Activated T-helper 1 cell treated with anti-CD3 and anti-CD28 coated beads, Interleukin-12 subunit alpha, Interleukin-12 subunit beta, Interleukin-2, Interleukin-4 antibody, amounts not matched to agents 30 ng/mL and 10 ng/mL and 1 ng/mL, durations not matched to agents 14 hours and 24 hours and 36 hours (primary cell): ENCODE measurements around the gene RAB33B. TPM values are rescaled to one million over a fixed set of nuclear protein-coding genes. Genes with fewer than 3 reads are reported as not detected.
"Not testable (repeated sequence)": the region's sequence is repeated elsewhere in the genome, so short reads cannot be mapped to it uniquely, and the experiment has no call there.

Source experiments
- DNase-seq: peaks from one replicate; pipeline ENCODE4 v3.0.0; 2021; ENCODE audit warnings: low spot score
- H3K27ac Mint-ChIP-seq: one replicate; pipeline ENCODE4 v1.8.0; 2021; ENCODE audit warnings: mild to moderate bottlenecking, mixed read lengths
- H3K27me3 Mint-ChIP-seq: one replicate; pipeline ENCODE4 v1.8.0; 2022; ENCODE audit warnings: mild to moderate bottlenecking, moderate library complexity, mixed read lengths; ENCODE audit not compliant: insufficient read depth
- H3K36me3 Mint-ChIP-seq: one replicate; pipeline ENCODE4 v1.8.0; 2021; ENCODE audit warnings: low read depth, mixed read lengths
- H3K4me1 Mint-ChIP-seq: one replicate; pipeline ENCODE4 v1.8.0; 2021; ENCODE audit warnings: low read depth, mixed read lengths
- H3K4me3 Mint-ChIP-seq: one replicate; pipeline ENCODE4 v1.8.0; 2021; ENCODE audit warnings: mild to moderate bottlenecking, moderate library complexity, mixed read lengths
- H3K9me3 Mint-ChIP-seq: one replicate; pipeline ENCODE4 v1.8.0; 2021; ENCODE audit warnings: mixed read lengths
- intact Hi-C: fragments of 100-400 bp; cut with micrococcal nuclease; formaldehyde crosslinking; loops from one replicate; pipeline ENCODE4 v1.15.1; 2024
- total RNA-seq: library from RNA; stranded (reverse); gene quantifications from 2 replicates; pipeline ENCODE4 v1.2.3, GENCODE V29; 2022

RAB33B gene
- total RNA-seq, 1 donor from 2014 or later = 4.8 TPM

DNA sequence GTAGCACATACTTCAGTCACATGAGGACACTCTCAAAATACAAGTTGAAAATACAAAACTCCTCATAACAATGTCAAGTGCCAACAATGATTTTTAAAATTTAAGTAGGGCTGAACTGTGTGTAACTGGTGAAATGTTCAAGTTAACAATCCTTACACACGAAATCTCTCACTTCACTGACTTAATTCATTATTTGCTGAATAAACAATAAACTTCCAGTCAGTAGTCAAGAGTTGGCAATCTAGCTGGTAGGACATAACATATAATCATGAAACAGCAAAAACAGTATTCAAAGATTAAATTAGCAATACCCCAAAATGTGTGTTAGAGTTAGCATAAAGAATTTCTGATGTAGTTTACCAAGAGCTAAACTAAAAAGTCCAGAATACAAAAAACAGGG lies 1.9 kb upstream of the RAB33B start:
- peak overlapping the region; percentile 94 for H3K4me3 Mint-ChIP-seq
- H3K9me3 Mint-ChIP-seq = no peaks in the 10 kb centered on the region
- no peak overlapping the region for H3K27ac Mint-ChIP-seq
- peaks cover 3% of the 10 kb centered on the region for H3K36me3 Mint-ChIP-seq
- no peaks in the 10 kb centered on the region for H3K27me3 Mint-ChIP-seq
- peaks cover 43% of the 10 kb centered on the region for H3K4me1 Mint-ChIP-seq
- DNase-seq = no peak
- intact Hi-C loops = loop anchor here (5.0 kb wide), 2 partner anchors 705 to 1070 kb away; partner anchors contain the start of gene ELMOD2

DNA sequence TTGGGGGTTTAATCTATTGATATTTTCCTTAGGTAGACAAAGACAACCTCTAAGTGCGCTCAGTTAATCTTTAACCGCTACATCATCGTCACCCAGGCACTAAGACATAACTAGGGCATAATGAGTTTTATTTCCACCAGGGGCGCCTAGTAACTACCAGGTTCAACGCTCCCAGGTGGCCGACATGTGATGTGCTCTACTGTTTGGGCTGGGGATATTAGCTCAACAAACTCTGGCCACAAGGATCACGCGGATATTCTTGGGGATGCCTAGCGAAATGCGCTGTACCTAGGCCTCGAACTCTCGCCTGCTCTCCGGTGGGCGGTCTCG lies 915 bp upstream of the RAB33B start:
- Mint-ChIP-seq H3K27me3 (no peaks in the 10 kb centered on the region), H3K9me3 (no peaks in the 10 kb centered on the region), H3K4me3 (peak overlapping the region; percentile 94), H3K27ac (peak overlapping the region; percentile 99), H3K4me1 (peaks cover 53% of the 10 kb centered on the region), H3K36me3 (peaks cover 3% of the 10 kb centered on the region)
- intact Hi-C loops = loop anchor here (1.0 to 5.0 kb wide), 10 partner anchors 37 to 1069 kb away; partner anchors contain the start of gene ELMOD2
- DNase-seq = no peak

DNA sequence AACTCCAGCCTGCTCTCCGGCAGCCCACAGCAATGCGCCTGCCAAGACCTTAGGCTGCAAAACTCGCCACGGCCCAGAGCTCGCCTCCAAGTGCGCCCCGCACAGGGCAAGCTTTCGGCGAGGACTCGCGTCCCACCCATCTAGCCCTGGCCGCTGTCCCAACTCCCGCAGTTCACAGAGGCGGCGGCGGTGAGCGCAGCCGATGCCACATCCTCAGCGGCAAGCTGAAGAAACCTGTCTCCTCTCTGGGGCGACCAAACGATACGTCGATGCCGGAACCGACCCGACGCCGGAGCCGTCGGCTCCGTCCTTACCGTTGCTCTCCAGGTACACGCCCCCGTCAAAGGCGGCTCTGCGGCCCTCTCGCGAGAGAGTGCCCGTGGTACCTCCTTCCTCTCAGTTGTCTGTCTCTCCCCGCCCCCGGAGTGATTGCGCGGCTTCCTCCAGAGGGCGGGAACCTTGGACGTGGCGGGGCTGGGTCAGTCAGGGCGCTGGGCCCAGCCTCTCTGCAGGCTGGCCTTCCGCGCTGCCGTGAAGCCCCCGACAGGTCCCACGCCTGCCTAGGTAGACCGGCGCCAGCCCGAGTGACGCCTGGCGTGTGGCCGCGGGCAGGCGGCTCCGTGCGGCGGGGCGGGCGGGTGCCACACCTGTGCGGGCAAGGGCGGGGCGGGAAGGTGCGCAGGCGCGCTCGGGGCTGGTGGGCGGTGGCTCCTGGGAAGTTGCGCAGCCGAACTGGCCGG lies 380 bp upstream of the RAB33B start:
- intact Hi-C loops = loop anchor here (1.0 to 5.0 kb wide), 13 partner anchors 37 to 1069 kb away; partner anchors contain the start of genes ELMOD2, NAA15, NOCT and SCOC
- H3K9me3 Mint-ChIP-seq = no peaks in the 10 kb centered on the region
- H3K27me3 Mint-ChIP-seq = no peaks in the 10 kb centered on the region
- H3K27ac Mint-ChIP-seq = peak overlapping the region; percentile 99
- H3K36me3 Mint-ChIP-seq = peaks cover 3% of the 10 kb centered on the region
- peak overlapping the region; percentile 94 for H3K4me3 Mint-ChIP-seq
- H3K4me1 Mint-ChIP-seq = peaks cover 58% of the 10 kb centered on the region
- peak; percentile 95 for DNase-seq

DNA sequence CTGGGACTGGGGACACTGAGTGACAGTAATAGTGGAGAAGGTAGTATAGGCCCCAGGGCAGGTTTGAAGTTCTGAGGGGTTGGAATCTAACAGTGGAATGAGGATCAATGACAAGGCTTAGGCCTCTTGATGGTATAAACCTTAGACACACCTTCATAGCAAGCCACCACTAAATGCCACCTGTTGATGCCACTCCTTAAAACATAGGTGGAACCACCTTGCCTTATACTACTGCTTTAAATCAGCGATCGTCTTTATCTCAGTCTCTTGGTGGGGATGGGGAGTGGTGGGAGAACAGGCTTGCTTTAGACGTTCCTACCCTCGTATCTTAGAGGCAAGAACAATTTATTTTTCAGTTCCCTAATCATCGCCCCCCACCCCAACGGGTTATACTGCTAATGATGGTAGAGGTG lies 1.2 kb downstream of the RAB33B start:
- Mint-ChIP-seq H3K4me1 (peaks cover 65% of the 10 kb centered on the region), H3K27me3 (no peaks in the 10 kb centered on the region), H3K36me3 (peaks cover 6% of the 10 kb centered on the region), H3K9me3 (no peaks in the 10 kb centered on the region), H3K4me3 (peak overlapping the region; percentile 94), H3K27ac (peak overlapping the region; percentile 89)
- intact Hi-C loops = no loop called here
- no peak for DNase-seq

DNA sequence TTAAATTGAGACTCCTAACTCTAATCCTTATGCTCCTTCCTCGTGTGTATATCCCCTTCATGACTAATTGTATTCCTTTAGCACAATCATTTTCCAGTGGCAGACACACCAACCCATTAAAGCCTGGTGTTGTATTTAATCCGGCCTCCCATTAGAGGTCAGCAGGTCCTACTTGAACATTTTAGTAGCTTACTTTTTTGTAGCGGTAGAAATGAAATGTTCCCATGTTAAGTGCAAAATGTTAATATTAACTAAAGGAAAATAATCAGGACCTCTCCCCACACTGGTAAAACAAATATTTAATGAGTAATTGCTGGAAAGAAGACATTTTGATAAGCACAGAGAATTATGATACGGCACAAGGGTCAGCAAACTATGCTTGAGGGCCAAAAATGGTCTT lies 3.4 kb downstream of the RAB33B start:
- no peak overlapping the region for H3K27ac Mint-ChIP-seq
- peaks cover 6% of the 10 kb centered on the region for H3K36me3 Mint-ChIP-seq
- no peak overlapping the region for H3K4me3 Mint-ChIP-seq
- peaks cover 57% of the 10 kb centered on the region for H3K4me1 Mint-ChIP-seq
- no peaks in the 10 kb centered on the region for H3K9me3 Mint-ChIP-seq
- intact Hi-C loops = no loop called here
- H3K27me3 Mint-ChIP-seq = no peaks in the 10 kb centered on the region
- no peak for DNase-seq

DNA sequence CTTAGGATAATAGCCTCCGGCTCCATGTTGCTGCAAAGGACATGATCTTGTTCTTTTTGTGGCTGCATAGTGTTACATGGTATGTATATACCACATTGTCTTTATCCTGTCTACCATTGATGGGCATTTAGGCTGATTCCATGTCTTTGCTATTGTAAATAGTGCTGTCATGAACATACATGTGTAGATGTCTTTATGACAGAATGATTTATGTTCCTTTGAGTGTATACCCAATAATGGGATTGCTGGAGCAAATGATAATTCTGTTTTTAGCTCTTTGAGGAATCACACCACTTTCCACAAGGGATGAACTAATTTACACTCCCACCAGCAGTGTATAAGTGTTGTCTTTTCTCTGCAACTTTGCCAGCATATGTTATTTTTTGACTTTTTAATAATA lies 4.6 kb downstream of the RAB33B start:
- H3K4me1 Mint-ChIP-seq = peaks cover 50% of the 10 kb centered on the region
- no peak overlapping the region for H3K27ac Mint-ChIP-seq
- H3K27me3 Mint-ChIP-seq = no peaks in the 10 kb centered on the region
- DNase-seq = no peak
- intact Hi-C loops = no loop called here
- no peak overlapping the region for H3K4me3 Mint-ChIP-seq
- peaks cover 8% of the 10 kb centered on the region for H3K36me3 Mint-ChIP-seq
- H3K9me3 Mint-ChIP-seq = no peaks in the 10 kb centered on the region

DNA sequence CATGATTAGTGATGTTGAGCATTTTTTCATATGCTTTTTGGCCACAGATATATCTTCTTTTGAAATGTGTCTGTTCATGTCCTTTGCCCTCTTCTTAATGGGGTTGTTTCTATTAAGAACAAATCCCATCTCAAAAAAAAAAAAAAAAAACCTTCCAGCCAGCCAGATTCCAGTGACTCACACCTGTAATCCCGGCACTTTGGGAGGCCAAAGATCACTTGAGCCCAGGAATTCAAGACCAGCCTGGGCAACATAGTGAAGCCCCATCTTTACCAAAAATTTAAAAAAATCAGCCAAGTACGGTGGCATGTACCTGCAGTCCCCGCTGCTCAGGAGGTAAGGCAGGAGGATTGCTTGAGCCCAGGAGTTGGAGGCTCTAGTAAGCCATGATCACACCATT lies 5.1 kb downstream of the RAB33B start:
- Mint-ChIP-seq H3K27ac (no peak overlapping the region), H3K27me3 (no peaks in the 10 kb centered on the region), H3K36me3 (peaks cover 12% of the 10 kb centered on the region), H3K9me3 (no peaks in the 10 kb centered on the region), H3K4me1 (peaks cover 50% of the 10 kb centered on the region), H3K4me3 (no peak overlapping the region)
- DNase-seq = no peak
- intact Hi-C loops = no loop called here

DNA sequence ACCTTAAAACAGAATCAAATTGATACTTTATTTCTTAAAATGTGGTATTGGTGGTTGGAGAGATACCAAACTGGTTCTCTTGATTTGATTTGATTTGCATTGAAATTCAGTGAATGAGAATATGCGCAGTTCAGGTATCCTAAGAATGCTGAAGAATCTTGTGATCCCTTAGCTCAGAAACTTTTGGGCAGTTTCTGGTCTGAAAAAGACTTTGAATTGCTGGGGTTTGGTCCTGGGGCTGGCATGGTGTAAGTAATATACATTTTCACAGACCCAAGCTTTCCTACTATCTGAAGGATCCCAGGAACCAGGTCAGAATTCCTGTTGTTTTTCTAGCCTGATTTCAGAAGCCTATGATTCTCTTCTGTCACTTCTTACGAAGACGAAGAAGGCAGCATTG lies 6.6 kb downstream of the RAB33B start:
- intact Hi-C loops = no loop called here
- Mint-ChIP-seq H3K27ac (no peak overlapping the region), H3K4me1 (peaks cover 34% of the 10 kb centered on the region)

DNA sequence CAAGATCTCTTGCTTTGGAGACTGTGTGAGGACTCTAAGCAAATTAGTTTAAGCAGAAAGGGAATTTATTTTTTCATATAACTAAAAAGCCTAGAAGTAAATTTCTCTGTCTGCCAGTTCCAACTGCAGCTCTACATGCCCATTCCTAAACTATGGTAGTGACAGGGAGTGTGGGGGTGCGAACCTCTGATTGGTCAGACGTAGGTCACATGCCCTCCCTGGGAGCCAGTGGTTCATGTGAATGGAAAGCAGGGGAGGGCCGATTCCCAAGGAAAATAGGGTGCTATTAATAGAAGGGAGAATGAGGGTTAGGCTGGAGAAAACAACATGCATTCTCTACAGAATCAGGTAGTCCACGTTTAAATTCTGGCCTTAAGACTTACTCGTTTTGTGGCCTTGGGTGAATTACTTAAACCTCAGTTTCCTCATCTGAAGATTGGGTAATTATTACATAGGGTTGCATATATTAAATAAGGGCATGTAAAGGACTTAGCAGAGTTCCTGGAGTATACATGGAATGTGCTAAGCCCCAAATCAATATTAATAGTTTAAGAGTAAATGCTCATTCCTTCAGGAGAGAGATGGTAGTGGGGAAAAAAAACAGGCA lies 7.2 kb downstream of the RAB33B start:
- Mint-ChIP-seq H3K4me3 (no peak overlapping the region), H3K27me3 (no peaks in the 10 kb centered on the region), H3K9me3 (no peaks in the 10 kb centered on the region), H3K27ac (no peak overlapping the region), H3K4me1 (peaks cover 28% of the 10 kb centered on the region), H3K36me3 (peaks cover 14% of the 10 kb centered on the region)
- intact Hi-C loops = no loop called here
- DNase-seq = no peak

More for the DNA sequence above, 6.6 kb downstream of the RAB33B start:
- DNase-seq = no peak
- no peaks in the 10 kb centered on the region for H3K9me3 Mint-ChIP-seq
- no peaks in the 10 kb centered on the region for H3K27me3 Mint-ChIP-seq
- no peak overlapping the region for H3K4me3 Mint-ChIP-seq
- H3K36me3 Mint-ChIP-seq = peaks cover 14% of the 10 kb centered on the region

DNA sequence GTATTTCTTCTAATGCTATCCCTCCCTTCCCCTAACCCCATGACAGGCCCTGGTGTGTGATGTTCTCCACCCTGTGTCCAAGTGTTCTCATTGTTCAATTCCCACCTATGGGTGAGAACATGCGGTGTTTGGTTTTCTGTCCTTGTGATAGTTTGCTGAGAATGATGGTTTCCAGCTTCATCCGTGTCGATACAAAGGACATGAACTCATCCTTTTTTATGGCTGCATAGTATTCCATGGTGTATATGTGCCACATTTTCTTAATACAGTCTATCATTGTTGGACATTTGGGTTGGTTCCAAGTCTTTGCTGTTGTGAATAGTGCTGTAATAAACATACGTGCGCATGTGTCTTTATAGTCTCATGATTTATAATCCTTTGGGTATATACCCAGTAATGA lies 10.6 kb downstream of the RAB33B start:
- H3K27me3 Mint-ChIP-seq, H3K4me3 Mint-ChIP-seq, H3K4me1 Mint-ChIP-seq, H3K27ac Mint-ChIP-seq, intact Hi-C loops, DNase-seq: not testable (repeated sequence)
- Mint-ChIP-seq H3K36me3 (peaks cover 26% of the 10 kb centered on the region), H3K9me3 (peaks cover 18% of the 10 kb centered on the region)

DNA sequence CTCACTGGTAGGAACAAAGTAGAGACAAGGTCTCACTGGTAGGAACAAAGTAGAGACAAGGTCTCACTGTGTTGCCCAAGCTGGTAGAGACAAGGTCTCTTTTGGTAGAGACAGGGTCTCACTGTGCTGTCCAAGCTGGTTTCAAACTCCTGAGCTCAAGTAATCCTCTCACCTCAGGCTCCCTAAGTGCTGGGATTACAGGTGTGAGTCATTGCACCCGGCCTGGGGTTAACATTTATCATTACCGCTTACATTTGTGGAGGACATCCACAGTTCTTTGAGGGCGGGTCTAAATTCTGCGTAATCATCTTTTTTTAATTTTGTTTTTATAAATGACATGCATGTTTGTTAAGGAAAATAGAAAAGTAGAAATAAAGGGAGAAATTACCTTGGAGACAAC lies 12.0 kb downstream of the RAB33B start:
- H3K27ac Mint-ChIP-seq = no peak overlapping the region
- intact Hi-C loops = no loop called here
- peaks cover 22% of the 10 kb centered on the region for H3K36me3 Mint-ChIP-seq
- no peak for DNase-seq
- H3K27me3 Mint-ChIP-seq = no peaks in the 10 kb centered on the region
- H3K9me3 Mint-ChIP-seq = peaks cover 20% of the 10 kb centered on the region
- H3K4me1 Mint-ChIP-seq = peaks cover 4% of the 10 kb centered on the region
- H3K4me3 Mint-ChIP-seq = no peak overlapping the region

DNA sequence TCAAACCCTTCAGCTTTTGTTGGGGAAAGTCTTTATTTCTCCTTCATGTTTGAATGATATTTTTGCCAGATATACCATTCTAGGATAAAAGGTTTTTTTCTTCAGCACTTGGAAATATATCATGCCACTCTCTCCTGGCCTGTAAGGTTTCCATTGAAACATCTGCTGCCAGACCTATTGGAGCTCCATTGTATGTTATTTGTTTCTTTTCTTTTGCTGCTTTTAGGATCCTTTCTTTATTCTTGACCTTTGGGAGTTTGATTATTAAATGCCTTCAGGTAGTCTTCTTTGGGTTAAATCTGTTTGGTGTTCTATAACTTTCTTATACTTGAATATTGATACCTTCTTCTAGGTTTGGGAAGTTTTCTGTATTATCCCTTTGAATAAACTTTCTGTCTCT lies 14.8 kb downstream of the RAB33B start:
- DNase-seq, intact Hi-C loops, H3K27me3 Mint-ChIP-seq, H3K27ac Mint-ChIP-seq, H3K4me3 Mint-ChIP-seq, H3K4me1 Mint-ChIP-seq: not testable (repeated sequence)
- H3K36me3 Mint-ChIP-seq = peaks cover 35% of the 10 kb centered on the region
- peaks cover 30% of the 10 kb centered on the region for H3K9me3 Mint-ChIP-seq

DNA sequence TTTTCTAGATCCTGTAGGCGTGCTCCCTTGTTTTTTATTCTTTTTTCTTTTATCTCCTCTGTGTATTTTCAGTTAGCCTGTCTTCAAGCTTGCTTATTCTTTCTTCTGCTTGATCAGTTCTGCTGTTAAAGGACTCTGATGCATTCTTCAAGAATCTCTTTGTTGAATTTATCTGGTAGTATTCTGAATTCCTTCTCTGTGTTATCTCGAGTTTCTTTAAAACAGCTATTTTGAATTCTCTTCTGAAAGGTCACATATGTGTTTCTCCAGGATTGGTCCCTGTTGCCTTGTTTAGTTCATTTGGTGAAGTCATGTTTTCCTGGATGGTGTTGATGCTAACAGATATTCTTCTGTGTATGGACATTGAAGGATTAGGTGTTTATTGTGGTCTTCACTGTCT lies 15.3 kb downstream of the RAB33B start:
- Mint-ChIP-seq H3K27me3 (no peaks in the 10 kb centered on the region), H3K4me3 (no peak overlapping the region), H3K4me1 (peaks cover 4% of the 10 kb centered on the region), H3K9me3 (peaks cover 30% of the 10 kb centered on the region), H3K27ac (no peak overlapping the region), H3K36me3 (peaks cover 31% of the 10 kb centered on the region)
- no peak for DNase-seq
- intact Hi-C loops = no loop called here
